Neural cell (in vitro differentiated cells): ENCODE results near the gene KIAA1549. TPM values are rescaled to one million over a fixed set of nuclear protein-coding genes. Genes with fewer than 3 reads are reported as not detected.

Source experiments
- H2AFZ ChIP-seq: fragments of 200-600, 300-800 bp; sonication (generic), shearing (Covaris generic); 2 replicates; pipeline ENCODE4 v1.6.0; 2014; ENCODE audit warnings: low read depth, mild to moderate bottlenecking, antibody characterized with exemption, low read length, moderate library complexity
- H3F3A ChIP-seq: fragments of 200-600 bp; shearing (Covaris generic); 2 replicates; pipeline ENCODE4 v1.6.1; 2016; ENCODE audit warnings: mild to moderate bottlenecking, moderate library complexity, mixed read lengths, antibody characterized with exemption, low read length; ENCODE audit not compliant: insufficient read depth, poor library complexity, severe bottlenecking
- H3K27ac ChIP-seq: fragments of 200-600, 300-800 bp; sonication (generic), shearing (Covaris generic); 2 replicates; pipeline ENCODE4 v1.5.1; 2014; ENCODE audit warnings: mild to moderate bottlenecking, low read length, moderate library complexity
- H3K27me3 ChIP-seq: fragments of 300-800, 200-600 bp; sonication (generic), shearing (Covaris generic); 2 replicates; pipeline ENCODE4 v1.6.0; 2014; ENCODE audit warnings: mild to moderate bottlenecking, low read depth, low read length, moderate library complexity; ENCODE audit not compliant: insufficient read depth
- H3K36me3 ChIP-seq: fragments of 300-800, 200-600 bp; sonication (generic), shearing (Covaris generic); 2 replicates; pipeline ENCODE4 v1.5.1; 2014; ENCODE audit warnings: mild to moderate bottlenecking, antibody characterized with exemption, low read length, moderate library complexity; ENCODE audit not compliant: insufficient read depth
- H3K4me2 ChIP-seq: fragments of 300-800, 200-600 bp; sonication (generic), shearing (Covaris generic); 2 replicates; pipeline ENCODE4 v1.6.0; 2014; ENCODE audit warnings: mild to moderate bottlenecking, low read length
- H3K4me3 ChIP-seq: fragments of 300-800, 200-600 bp; sonication (generic), shearing (Covaris generic); 2 replicates; pipeline ENCODE4 v1.5.1; 2014; ENCODE audit warnings: mild to moderate bottlenecking, low read length, moderate library complexity
- H3K79me2 ChIP-seq: fragments of 200-600 bp; shearing (Covaris generic); replicated peaks from 2 replicates; pipeline ENCODE4 v1.6.0; 2014; ENCODE audit warnings: mild to moderate bottlenecking, low read length, moderate library complexity; ENCODE audit not compliant: insufficient read depth
- H3K9ac ChIP-seq: fragments of 300-800, 200-600 bp; sonication (generic), shearing (Covaris generic); 2 replicates; pipeline ENCODE4 v1.6.1; 2016; ENCODE audit warnings: mild to moderate bottlenecking, low read length, mixed read lengths
- H3K9me2 ChIP-seq: fragments of 200-600 bp; shearing (Covaris generic); 2 replicates; pipeline ENCODE4 v1.6.1; 2016; ENCODE audit warnings: mild to moderate bottlenecking, low read length, mixed read lengths; ENCODE audit not compliant: insufficient read depth
- H3K9me3 ChIP-seq: fragments of 200-600, 300-800 bp; sonication (generic), shearing (Covaris generic); 2 replicates; pipeline ENCODE4 v1.6.1; 2016; ENCODE audit warnings: mild to moderate bottlenecking, mixed run types, low read length, moderate library complexity, mixed read lengths
- H4K20me1 ChIP-seq: fragments of 200-600 bp; shearing (Covaris generic); 2 replicates; pipeline ENCODE4 v1.6.1; 2016; ENCODE audit warnings: mild to moderate bottlenecking, mixed run types; ENCODE audit not compliant: insufficient read depth
- EP300 ChIP-seq: fragments of 450-650 bp; conservative IDR thresholded peaks from 2 replicates; pipeline ENCODE4 v1.6.1; 2014; ENCODE audit warnings: antibody characterized with exemption, mild to moderate bottlenecking, moderate library complexity; ENCODE audit not compliant: poor library complexity, severe bottlenecking
- EZH2 ChIP-seq: fragments of 200-600, 300-800 bp; shearing (Covaris generic), sonication (generic); IDR thresholded peaks from 2 replicates; pipeline ENCODE4 v1.6.1; 2014; ENCODE audit warnings: antibody characterized with exemption, low read length, borderline replicate concordance, mild to moderate bottlenecking; ENCODE audit not compliant: insufficient read depth, poor library complexity, severe bottlenecking
- MXI1 ChIP-seq: fragments of 450-650 bp; conservative IDR thresholded peaks from 2 replicates; pipeline ENCODE4 v1.6.1; 2014; ENCODE audit warnings: antibody characterized with exemption, mild to moderate bottlenecking; ENCODE audit not compliant: poor library complexity, severe bottlenecking
- POLR2AphosphoS5 ChIP-seq: IDR thresholded peaks from 2 replicates; pipeline ENCODE4 v1.6.1; 2012
- RAD21 ChIP-seq: fragments of 450-650 bp; conservative IDR thresholded peaks from 2 replicates; pipeline ENCODE4 v1.6.1; 2014; ENCODE audit warnings: antibody characterized with exemption, mild to moderate bottlenecking, moderate library complexity
- REST ChIP-seq: IDR thresholded peaks from 2 replicates; pipeline ENCODE4 v1.6.1; 2012; ENCODE audit warnings: borderline replicate concordance
- SMC3 ChIP-seq: fragments of 450-650 bp; conservative IDR thresholded peaks from 2 replicates; pipeline ENCODE4 v1.6.1; 2014; ENCODE audit warnings: antibody characterized with exemption, mild to moderate bottlenecking, moderate library complexity; ENCODE audit not compliant: poor library complexity
- TAF1 ChIP-seq: IDR thresholded peaks from 2 replicates; pipeline ENCODE4 v1.6.1; 2012; ENCODE audit warnings: low read depth
- polyA plus RNA-seq: library from polyadenylated mRNA; depleted of rRNA; stranded (reverse); fragments of >200 nt; gene quantifications from 2 replicates; pipeline ENCODE4 v1.2.3, GENCODE V29; 2014
- TF ChIP-seq, protein P1 (sequence below): fragments of 450-650 bp; IDR thresholded peaks from 2 replicates; pipeline ENCODE4 v1.5.1; 2014; ENCODE audit warnings: antibody characterized with exemption, mild to moderate bottlenecking, moderate library complexity; ENCODE audit not compliant: poor library complexity, severe bottlenecking

Gene KIAA1549
- polyA plus RNA-seq, 1 donor from 2014 or later, result 14.1 TPM

- TF ChIP-seq REST (no peak), RAD21 (no peak), EP300 (no peak), MXI1 (no peak), SMC3 (no peak), TAF1 (no peak), POLR2AphosphoS5 (no peak), EZH2 (no peak)
- TF ChIP-seq, protein P1, sequence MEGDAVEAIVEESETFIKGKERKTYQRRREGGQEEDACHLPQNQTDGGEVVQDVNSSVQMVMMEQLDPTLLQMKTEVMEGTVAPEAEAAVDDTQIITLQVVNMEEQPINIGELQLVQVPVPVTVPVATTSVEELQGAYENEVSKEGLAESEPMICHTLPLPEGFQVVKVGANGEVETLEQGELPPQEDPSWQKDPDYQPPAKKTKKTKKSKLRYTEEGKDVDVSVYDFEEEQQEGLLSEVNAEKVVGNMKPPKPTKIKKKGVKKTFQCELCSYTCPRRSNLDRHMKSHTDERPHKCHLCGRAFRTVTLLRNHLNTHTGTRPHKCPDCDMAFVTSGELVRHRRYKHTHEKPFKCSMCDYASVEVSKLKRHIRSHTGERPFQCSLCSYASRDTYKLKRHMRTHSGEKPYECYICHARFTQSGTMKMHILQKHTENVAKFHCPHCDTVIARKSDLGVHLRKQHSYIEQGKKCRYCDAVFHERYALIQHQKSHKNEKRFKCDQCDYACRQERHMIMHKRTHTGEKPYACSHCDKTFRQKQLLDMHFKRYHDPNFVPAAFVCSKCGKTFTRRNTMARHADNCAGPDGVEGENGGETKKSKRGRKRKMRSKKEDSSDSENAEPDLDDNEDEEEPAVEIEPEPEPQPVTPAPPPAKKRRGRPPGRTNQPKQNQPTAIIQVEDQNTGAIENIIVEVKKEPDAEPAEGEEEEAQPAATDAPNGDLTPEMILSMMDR, result no peak
- Histone ChIP-seq H3K9ac (no peak overlapping the region), H3K79me2 (peaks cover 58% of the 10 kb centered on the region), H3K27me3 (no peaks in the 10 kb centered on the region), H3K9me2 (no peaks in the 10 kb centered on the region), H3K27ac (no peak overlapping the region), H3K36me3 (no peaks in the 10 kb centered on the region), H3K9me3 (no peaks in the 10 kb centered on the region), H3K4me2 (no peak overlapping the region), H2AFZ (no peak overlapping the region), H3F3A (no peaks in the 10 kb centered on the region), H3K4me3 (no peak overlapping the region), H4K20me1 (no peaks in the 10 kb centered on the region)
Measured at GRCh38 chr7:138951953-138952352, 29.2 kb downstream of the KIAA1549 start.

DNA sequence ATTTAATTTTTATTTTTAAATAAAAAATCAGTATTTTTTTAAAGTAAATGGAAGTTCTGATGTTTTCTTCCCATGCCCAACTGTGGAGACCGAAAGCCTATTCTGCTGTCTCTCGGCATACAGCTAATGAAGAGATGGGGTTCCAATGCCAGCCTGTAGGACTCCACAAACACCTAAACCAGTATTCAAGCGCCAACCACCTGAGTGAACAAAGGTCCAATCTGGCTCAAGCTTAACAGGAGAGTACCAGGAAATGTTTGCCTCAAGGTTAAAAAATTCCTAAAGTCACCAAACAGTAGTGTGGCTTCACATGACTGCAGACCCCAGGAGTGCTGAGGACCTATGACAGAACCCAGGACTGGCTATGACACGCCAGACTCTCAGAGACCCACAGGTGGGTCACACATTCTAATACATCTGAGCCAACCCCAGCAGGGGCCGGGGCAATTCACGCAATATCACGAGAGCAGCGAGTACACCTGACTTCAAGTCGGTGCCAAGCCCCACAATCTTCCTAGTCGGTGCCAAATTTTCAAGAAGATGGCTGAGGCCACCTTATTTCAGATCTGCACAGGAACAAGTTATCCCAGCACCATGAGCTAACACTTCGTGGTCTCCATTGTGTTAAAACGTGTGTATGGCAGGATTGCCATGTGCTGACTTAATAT is 31.6 kb downstream of the KIAA1549 start:
- Histone ChIP-seq H3K27ac (no peak overlapping the region), H3K79me2 (peaks cover 46% of the 10 kb centered on the region), H3K4me2 (no peak overlapping the region), H3K9me2 (no peaks in the 10 kb centered on the region), H3K4me3 (no peak overlapping the region), H3F3A (no peaks in the 10 kb centered on the region), H3K9ac (no peak overlapping the region), H2AFZ (no peak overlapping the region), H3K27me3 (no peaks in the 10 kb centered on the region), H3K9me3 (no peaks in the 10 kb centered on the region), H3K36me3 (no peaks in the 10 kb centered on the region), H4K20me1 (no peaks in the 10 kb centered on the region)
- TF ChIP-seq MXI1 (no peak), EP300 (no peak), TAF1 (no peak), POLR2AphosphoS5 (no peak), EZH2 (no peak), SMC3 (no peak), REST (no peak), RAD21 (no peak)
- TF ChIP-seq, protein P1, result no peak
